Measurements from ENCODE around the gene DPP6.

GRCh38 chr7:154875297-154875696 lies 823.1 kb downstream of the DPP6 start:
- TF ChIP-seq CTCF (IDR thresholded peaks at IDR 0.05; ENCODE audit: insufficient read depth, low read depth, low read length) (no peak), EZH2 (IDR thresholded peaks at IDR 0.05; ENCODE audit: insufficient read depth, low read length) (no peak)
